Non-pigmented ciliary epithelial cell (primary cell): ENCODE results near the gene MCU.
"Not testable (repeated sequence)": the region's sequence is repeated elsewhere in the genome, so short reads cannot be mapped to it uniquely, and the experiment has no call there.

ENCODE experiments used
- DNase-seq: peaks from one replicate; pipeline ENCODE4 v3.0.0-alpha.2; 2010; ENCODE audit warnings: low read depth

MCU gene

DNA sequence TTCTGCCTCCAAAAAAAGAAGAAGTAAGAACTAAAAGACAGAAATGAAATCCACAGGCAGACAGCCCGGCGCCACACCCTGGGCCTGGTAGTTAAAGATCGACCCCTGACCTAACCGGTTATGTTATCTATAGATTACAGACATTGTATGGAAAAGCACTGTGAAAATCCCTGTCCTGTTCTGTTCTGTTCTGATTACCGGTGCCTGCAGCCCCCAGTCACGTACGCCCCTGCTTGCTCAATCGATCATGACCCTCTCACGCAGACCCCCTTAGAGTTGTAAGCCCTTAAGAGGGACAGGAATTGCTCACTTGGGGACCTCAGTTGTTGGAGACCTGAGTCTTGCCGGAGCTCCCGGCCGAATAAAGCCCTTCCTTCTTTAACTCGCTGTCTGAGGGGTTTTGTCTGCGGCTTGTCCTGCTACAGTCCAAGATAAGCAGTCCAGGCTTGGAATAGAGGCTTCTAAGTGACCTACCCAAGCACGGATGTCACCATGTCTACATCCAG lies 212.1 kb downstream of the MCU start:
- not testable (repeated sequence) for DNase-seq

DNA sequence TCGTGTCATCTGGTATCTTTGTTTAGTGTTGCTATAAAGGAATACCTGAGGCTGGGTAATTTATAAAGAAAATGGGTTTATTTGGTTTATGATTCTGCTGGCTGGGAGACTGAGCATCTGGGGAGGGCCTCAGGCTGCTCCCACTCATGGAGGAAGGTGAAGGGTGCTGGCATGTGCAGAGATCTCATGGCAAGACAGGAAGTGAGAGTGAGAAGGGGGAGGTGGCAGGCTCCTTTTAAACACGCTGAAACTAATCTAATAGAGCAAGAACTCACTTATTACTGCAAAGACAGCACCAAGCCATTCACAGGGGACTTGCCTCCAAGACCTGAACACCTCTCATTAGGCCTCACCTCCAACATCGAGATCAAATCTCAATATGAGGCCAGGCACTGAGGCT lies 212.9 kb downstream of the MCU start:
- no peak for DNase-seq

- DNase-seq, result no peak
Measured at GRCh38 chr10:72906446-72906845, 214.5 kb downstream of the MCU start.

GRCh38 chr10:72910705-72911104 lies 218.8 kb downstream of the MCU start:
- no peak for DNase-seq

- no peak for DNase-seq
Measured at GRCh38 chr10:72911758-72912157, 219.8 kb downstream of the MCU start.

DNA sequence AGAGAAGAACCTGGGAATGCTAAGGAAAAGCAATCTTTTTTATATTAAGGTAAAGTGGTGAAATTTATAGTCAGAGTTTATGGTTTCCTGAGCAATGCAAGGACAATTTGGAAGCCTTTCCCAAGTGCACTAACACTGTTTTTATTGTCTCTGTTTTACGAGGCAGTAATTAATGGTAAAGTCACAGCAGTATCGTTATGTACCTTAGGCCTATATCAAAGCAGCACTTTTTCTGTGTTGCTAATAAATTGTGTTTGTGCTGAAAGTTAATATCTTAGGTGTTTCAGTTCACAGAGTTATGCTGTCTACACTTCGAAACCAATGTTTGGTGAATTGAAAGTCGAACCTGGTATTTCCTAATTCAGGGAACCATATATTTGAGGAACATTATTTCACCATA lies 220.8 kb downstream of the MCU start:
- no peak for DNase-seq

GRCh38 chr10:72913287-72913686 lies 221.3 kb downstream of the MCU start:
- DNase-seq, result no peak

DNA sequence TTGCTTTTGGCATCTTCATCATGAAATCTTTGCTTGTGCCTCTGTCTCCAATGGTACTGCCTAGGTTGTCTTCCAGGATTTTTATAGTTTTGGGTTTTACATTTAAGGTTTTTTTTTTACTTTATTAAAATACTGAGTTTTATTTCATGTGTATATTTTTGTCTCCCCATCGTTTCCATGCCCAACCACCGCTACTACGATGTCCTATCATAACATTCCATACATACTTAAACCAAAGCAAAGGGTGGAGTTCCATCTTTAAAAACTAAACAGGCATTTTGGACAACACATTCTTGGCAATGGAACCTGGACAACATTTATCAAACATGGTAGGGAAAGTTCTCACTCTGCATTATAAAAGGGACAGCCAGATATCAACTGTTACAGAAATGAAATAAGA lies 225.3 kb downstream of the MCU start:
- DNase-seq, result not testable (repeated sequence)

GRCh38 chr10:72917803-72918332 lies 225.9 kb downstream of the MCU start:
- not testable (repeated sequence) for DNase-seq

- DNase-seq, result no peak
Measured at GRCh38 chr10:72918352-72918751, 226.4 kb downstream of the MCU start.

DNA sequence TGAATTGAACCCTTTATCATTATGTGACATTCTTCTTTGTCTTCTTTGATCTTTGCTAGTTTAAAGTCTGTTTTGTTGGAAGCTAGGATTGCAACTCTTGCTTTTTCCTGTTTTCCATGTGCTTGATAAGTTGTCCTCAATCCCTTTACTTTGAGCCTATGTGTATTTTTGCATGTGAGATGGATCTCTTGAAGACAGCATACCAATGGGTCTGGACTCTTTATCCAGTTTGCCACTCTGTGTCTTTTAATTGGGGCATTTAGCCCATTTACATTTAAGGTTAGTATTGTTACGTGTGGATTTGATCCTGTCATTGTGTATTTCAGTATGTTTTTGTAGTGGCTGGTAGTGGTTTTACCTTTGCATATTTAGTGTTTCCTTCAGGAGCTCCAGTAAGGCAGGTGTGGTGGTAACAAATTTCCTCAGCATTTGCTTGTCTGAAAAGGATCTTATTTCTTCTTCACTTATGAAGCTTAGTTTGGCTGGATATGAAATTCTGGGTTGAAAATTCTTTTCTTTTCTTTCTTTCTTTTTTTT lies 229.3 kb downstream of the MCU start:
- not testable (repeated sequence) for DNase-seq

DNA sequence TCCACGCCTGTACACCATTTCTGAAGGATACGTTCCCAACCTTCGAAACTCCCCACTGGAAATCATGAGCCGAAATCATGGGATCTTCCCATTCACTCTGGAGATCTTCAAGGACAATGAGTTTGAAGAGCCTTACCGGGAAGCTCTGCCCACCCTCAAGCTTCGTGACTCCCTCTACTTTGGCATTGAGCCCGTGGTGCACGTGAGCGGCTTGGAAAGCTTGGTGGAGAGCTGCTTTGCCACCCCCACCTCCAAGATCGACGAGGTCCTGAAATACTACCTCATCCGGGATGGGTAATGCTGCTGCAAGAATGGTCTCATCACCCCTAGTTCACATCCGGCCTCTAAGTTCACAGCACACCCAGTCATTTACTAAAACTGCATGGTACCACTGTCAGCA lies 232.4 kb downstream of the MCU start:
- no peak for DNase-seq

DNA sequence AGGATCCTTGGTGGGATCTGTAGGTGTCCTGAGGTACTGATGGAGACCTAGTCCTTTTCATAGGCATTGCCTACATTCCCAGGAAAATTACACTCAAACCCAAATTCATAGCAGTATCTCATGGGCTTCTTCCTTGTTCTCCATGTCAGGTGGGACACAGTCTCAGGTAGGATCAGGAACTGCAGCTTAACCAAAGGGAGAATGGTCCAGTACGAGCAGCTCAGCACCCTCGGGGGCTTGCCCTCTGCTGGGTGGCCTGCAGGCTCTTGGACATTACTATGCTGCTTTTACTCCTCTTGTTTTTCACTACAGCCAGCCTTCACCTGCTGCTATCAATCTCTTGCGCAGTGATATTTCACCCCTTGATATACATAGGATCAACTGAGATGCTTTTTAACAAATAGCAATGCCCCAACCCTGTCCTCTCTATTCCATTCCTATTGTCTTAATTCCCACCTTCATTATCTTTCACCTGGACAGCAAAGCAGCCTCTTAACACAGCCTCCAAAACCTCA lies 234.1 kb downstream of the MCU start:
- DNase-seq, result no peak

- DNase-seq, result no peak
Measured at GRCh38 chr10:72927485-72927884, 235.5 kb downstream of the MCU start.

- no peak for DNase-seq
Measured at GRCh38 chr10:72928798-72929197, 236.9 kb downstream of the MCU start.

DNA sequence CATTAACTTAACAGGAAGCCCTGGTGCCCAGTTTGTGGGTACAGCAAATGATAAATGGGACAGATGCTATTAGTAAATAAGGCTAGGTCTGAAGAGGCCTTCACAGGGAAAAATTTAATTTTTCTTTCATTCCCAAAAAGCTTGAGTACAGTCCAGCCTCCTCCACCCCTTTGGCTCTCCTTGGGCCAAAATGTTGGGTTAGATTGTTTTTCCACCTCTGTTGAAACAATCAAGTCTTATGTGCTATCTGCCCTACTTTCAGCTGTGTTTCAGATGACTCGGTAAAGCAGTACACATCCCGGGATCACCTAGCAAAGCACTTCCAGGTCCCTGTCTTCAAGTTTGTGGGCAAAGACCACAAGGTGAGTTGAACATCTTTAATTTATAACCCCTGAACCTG lies 238.3 kb downstream of the MCU start:
- no peak for DNase-seq

GRCh38 chr10:72932259-72933015 lies 240.5 kb downstream of the MCU start:
- DNase-seq, result no peak

- no peak for DNase-seq
Measured at GRCh38 chr10:72935361-72935760, 243.4 kb downstream of the MCU start.
